IPS-11a (cell line): Measurements from ENCODE around the gene BCKDHA.
"Not testable (repeated sequence)": the region's sequence is repeated elsewhere in the genome, so short reads cannot be mapped to it uniquely, and the experiment has no call there.

Experiments used
- H3K4me3 ChIP-seq: one replicate; pipeline ENCODE4 v1.5.1; 2013; ENCODE audit warnings: low read depth, low read length, control low read depth

BCKDHA gene

DNA sequence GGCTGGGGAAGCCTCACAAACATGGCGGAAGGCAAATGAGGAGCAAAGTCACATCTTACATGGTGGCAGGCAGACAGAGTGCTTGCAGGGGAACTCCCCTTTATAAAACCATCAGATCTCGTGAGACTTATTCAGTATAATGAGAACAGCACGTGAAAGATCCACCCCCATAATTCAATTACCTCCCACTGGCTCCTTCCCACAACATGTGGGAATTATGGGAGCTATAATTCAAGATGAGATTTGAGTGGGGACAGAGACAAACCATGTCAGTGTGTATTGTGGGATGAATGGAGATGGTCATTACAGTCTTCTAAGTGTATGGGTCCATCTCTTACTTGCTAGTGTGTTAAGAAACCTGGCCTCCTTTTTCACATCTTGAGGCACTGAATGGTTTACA is 4.4 kb downstream of the BCKDHA start:
- H3K4me3 ChIP-seq: no peak overlapping the region

DNA sequence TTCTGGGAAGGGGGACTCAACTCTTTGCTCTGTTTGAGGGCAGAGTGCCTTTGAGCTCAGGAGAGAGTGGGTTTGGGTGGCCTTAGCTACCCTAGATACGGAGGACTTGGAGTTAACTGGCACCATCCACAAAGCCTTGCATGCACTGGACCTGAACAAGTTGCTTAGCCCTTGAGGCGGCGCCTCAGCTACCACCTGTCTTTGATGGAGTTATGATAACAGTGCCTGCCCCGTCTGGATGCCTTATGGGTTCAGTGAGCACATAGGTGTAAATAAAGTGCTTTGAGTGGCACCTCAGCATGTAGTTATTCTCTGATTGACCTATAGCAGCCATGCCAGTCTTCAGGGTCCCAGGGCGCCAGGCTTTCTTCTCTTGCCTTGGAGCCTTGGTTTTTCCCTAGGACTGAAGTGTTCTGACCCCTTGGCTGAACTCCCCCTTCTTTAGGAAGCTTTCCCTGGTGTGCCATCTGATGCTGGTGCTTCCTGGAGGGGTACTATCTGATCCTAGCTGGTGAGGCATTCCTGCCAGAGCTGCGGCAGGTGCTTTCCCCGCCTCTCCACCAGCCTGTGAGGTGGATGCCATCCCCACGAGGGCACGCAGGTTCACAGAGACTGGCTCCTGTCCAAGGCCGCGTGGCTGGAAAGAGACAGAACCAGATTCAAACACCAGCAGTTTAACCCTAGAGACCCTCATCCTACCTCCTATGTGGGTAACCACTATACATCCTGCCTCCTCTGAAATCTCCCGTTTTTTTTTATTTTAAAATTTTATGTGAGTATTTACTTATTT is 5.8 kb downstream of the BCKDHA start:
- H3K4me3 ChIP-seq: no peak overlapping the region

DNA sequence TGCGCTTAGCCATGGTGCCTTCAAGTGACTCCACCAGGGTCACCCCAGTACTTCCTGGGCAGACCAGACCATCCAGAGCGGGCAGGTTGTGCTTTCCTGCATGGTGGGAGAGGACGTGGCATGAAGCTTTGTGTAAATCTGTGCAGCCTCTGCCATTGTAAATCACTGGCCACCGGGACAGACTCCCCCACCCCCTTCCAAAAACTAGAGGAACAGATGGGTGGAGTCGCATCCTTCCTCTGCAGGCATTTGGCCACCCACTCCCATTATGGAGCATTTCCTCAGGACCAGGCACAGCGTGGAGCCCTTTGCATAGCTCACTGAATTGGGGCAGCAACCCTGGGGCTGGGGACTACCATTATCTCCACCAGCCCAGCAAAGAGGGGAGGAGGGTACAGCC is 8.2 kb downstream of the BCKDHA start:
- no peak overlapping the region for H3K4me3 ChIP-seq

DNA sequence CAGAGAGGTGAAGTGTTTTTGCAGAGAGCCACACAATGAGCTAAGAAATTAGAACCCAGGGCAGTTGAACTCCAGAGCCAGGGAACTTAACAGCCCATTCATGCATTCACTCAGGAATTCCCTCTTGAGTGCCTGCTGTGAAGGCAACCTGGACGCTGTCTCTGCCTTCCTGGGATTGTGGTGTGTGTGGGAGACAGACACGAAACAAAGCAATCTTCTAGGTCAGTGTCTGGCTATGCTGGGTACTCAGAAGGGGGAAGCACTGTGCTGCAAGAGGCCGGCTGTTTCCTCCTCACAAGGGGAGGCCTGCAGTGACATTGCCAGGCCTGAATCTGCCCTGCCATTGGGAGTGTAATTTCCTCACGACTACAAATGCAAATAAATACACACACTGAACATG is 9.7 kb downstream of the BCKDHA start:
- H3K4me3 ChIP-seq: no peak overlapping the region

DNA sequence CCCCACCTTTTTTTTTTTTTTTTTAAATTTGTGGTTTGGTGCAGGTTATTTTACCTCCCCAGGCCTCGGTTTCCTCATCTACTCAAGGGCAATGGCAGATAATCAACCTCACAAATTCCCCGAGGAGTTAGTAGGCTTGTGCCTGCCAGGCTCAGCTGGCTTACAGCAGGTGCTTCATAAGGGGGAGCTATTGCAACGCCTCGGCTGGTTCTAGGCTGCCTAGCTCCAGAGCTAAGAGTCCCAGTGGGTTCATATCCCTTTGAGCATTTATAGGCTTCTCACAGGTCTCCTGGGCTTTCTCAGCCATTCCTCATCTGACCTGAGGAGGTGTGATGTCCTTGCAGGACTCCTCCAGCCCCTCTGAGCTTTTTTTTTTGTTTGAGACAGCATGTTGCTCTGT is 10.6 kb downstream of the BCKDHA start:
- no peak overlapping the region for H3K4me3 ChIP-seq

DNA sequence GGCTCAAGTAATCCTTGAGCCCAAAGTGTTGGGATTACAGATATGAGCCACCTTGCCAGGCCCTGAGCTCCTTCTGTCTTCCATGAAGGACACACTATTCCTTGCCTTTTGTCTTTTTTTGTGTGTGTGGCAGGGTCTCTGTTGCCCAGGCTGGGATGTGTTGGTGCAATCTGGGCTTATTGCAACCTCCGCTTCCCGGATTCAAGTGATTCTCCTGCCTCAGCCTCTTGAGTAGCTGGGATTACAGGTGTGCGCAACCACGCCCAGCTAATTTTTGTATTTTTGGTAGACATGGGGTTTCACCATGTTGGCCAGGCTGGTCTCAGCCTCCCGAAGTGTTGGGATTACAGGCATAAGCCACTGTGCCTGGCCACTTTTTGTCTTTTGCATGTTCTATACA is 11.2 kb downstream of the BCKDHA start:
- not testable (repeated sequence) for H3K4me3 ChIP-seq

DNA sequence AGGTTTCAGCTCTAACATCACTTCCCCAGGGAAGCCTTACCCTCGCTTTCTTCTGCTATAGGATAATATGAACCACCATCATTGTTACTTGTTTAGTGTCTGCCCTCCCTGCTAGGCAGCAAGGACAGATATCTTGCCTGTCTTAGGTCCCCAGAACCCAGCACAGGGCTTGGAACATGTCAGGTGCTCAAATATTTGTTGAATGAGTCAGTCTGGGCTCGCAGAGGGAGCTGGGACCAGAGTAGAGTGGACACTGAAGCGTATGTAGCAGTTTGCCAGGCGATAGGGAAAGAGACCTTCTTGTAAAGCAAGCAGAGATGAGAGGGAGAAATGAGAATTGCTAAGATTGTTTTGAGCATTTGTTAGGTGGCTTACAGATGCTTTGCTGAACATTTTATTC is 11.7 kb downstream of the BCKDHA start:
- H3K4me3 ChIP-seq: no peak overlapping the region

DNA sequence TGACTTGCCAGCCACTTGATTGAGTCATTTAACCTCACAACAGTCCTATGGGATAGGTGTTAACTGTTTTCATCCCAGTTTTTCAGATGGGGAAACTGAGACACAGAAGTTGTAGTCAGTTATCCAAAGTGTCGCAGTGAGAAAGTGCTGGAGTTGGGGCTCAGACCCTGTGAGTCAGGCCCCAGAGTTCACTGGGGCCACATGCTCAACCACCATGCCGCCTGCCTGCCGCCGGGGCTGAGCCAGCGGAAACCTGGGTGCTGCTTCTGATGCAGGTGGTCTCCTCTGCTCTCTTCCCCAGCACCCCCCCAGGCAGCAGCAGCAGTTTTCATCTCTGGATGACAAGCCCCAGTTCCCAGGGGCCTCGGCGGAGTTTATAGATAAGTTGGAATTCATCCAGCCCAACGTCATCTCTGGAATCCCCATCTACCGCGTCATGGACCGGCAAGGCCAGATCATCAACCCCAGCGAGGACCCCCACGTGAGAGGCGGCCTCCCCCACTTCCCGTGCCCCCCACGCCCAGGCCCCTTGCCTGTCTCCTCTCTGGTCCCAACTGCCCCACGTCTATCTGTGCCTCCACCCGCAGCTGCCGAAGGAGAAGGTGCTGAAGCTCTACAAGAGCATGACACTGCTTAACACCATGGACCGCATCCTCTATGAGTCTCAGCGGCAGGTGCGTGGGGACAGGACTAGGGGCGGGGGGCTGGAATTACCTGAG is 12.9 kb downstream of the BCKDHA start:
- H3K4me3 ChIP-seq: no peak overlapping the region

DNA sequence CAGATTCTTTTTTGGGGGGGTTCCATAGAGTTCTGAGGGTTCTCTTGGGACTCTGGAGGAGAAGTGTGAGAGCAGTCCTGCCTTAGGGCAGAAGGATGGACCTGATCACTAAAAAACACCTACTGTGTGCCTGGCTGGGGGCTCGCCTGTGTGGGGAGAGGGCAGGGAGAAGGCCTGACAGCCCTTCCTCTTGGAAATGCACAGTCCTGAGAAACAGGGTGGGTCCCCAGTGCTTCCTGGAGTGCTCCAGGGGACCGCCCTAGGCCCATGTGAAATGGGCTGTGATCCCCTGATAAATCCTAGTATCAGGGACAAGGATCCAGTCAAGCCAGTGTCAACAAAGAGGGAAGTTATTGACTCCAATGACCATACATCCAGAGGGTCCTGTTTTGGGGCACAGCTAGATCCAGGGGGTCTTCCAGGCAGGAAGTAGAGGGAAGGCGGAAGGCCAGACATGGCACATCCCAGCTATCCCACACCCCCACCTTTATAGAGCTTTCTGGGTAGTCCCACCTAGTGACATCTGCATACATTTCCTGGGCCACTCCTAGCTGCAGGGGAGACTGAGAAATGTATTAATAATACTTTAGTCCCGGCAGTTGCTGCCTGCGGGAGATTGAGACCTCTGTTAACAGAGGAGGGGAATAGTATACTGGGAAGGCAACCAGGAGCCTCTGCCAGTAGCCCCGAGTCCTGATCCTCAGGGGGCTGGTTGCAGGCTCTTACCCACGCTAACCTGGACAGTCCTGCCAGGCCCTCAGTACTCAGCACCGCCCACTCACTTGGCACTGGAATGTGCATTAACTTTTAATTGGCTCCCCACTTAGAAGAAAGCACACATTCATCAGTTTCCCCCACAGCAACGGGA is 13.7 kb downstream of the BCKDHA start:
- H3K4me3 ChIP-seq: no peak overlapping the region

DNA sequence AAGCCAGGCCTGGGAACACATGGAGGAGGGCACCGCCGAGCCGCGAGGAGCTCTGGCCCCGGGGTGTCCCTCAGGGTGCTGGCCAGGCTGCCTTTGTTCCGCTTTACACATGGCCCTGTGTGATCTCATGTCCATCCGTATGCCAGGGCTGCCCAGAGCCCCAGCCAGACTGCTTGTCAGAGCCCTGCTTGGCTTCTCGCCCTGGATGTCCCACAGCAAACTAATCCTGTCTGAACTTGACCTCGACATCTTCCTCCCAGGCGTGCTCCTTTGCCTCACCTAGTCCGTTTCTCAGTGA is 14.3 kb downstream of the BCKDHA start:
- no peak overlapping the region for H3K4me3 ChIP-seq

DNA sequence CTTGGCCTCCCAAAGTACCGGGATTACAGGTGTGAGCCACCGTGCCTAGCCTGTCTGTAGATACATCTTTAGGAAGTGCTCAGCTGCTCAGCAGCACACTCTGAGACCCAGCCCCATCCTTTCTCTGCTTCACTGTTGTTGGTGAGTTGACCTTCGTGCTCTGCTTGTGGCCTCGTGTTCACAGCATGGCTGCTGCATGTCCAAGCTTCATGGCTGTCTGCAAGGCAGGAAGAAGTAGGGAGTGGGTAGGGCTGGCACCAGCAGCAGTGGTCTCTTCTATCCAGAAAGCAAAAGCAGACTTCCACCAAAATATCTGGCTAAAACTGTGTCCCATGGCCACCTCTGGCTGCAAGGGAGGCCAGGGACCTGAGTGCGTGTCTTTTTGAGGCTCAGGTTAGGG is 15.3 kb downstream of the BCKDHA start:
- no peak overlapping the region for H3K4me3 ChIP-seq

DNA sequence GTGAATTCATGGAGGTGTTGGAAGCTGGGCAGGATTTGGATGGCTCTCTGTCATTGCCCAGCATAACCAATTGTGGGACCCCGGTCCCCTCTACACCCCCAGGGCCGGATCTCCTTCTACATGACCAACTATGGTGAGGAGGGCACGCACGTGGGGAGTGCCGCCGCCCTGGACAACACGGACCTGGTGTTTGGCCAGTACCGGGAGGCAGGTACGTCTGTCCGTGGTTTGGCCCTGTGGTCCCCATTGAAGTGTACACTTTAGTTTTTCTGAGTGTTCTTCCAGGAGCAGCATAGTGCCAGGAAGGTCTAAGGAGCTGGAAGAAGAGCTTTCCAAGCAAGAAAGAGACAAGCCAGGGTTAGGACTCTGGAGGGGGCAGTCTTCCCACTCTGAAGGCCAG is 16.3 kb downstream of the BCKDHA start:
- H3K4me3 ChIP-seq: no peak overlapping the region

DNA sequence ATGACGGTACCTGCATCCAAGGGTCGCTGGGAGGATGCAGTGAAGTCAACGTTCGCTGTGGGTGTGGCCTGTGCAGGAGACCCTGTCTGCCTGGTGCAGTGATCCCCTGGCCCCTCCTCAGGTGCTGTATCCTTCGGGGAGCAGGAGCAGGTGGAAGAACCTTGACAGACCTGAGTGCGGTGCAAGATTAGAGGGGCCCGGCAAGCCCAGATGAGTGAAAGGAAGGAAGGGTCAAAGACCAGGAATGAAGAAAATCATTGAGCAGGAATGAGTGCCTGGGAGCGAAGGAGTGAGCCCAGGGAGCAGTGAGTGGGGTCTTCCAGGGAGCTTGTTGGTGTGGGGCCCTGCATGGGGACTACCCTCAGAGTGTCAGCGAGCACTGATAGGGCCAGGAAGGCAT is 16.8 kb downstream of the BCKDHA start:
- H3K4me3 ChIP-seq: no peak overlapping the region

DNA sequence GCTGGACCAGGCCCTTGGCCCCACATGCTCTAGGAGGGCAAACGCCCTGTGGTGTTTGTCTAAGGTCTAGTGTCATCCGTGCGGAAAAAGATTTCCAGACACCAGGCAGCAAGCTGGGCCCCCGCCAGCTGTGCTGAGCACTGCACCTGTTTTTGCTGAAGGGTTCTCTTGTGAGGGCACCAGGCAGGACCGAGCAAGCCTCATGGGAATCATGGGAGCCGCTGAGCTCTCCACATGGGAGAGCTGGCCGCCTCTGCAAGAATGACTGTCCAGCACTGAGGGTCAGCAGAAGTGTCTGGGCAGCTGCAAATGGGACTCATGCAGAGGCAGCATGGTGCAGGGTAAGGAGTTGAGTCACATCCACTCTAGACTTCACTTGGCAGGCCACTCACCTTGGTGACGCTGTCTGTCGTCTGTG is 17.5 kb downstream of the BCKDHA start:
- no peak overlapping the region for H3K4me3 ChIP-seq

DNA sequence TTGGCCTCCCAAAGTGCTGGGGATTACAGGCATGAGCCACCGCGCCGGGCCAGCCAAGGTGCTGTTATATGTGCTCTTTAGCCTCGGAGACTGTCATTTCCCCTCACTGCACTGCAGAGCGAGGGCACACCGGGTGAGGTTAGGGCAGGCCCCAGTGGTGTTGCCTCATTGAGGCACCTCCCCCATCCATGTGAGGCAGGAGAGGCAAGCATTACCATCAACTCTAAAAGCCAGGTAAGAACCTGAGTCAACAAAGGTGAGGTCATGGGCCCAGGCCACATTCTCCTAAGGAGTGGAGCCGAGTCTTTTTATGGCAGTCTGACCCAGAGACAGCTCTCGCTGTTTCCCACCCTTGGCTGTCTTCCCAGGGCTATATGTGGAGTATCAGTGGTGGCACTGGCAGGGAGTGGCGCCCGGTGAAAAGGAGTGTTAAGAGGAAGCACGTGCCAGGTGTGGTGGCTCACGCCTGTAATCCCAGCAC is 18.6 kb downstream of the BCKDHA start:
- H3K4me3 ChIP-seq: no peak overlapping the region

DNA sequence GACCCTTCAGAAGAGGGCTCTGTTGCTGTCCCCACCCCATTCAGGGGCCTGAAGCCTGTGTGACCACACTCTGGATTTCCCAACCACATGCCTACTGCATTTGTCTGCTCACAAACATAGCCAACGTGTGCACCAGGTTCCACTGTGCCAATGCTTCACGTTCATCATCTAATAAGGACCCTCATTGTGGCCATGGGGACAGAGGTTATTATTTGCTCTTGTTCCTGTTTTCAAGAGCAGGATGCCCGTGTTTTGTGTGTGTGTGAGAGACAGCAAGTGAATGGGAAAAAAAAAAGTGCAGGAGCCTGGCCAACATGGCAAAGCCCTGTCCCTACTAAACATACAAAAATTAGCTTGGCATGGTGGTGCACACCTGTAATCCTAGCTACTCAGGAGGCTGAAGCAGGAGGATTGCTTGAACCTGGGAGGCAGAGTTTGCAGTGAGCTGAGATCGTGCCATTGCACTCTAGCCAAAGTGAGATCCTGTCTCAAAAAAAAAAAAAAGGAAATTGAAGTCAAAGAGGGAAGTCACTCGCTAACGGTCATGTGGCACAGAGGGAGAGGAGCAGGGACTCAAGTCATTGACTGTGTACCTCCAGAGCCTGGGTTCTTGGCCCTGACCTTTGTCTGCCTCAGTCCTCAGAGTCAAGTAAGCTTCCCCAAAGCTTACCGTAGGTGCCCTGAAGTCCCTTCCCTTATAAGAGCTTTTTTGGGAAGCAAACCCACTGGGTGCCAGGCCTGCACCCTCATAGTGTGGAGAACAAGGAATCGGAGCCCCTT is 22.7 kb downstream of the BCKDHA start:
- no peak overlapping the region for H3K4me3 ChIP-seq

DNA sequence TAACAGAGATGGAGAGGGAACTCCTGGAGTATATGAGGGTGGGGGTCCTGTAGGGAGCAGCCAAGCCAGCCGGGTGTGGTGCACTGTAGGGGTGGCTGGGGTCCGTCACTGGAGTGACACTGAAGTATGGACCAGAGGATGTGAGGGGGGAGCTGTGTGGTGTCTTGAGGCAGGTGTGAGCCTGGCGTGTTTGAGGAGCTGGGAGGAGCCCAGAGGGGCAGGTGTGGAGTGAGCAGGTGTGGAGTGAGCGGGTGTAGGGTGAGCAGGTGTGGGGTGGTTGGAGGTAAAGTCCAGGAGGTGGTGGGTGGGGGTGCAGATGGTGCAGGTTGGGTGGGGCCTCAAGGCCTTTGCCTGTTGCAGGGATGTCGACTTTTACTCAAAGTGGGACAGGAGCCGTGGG is 23.7 kb downstream of the BCKDHA start:
- H3K4me3 ChIP-seq: no peak overlapping the region

DNA sequence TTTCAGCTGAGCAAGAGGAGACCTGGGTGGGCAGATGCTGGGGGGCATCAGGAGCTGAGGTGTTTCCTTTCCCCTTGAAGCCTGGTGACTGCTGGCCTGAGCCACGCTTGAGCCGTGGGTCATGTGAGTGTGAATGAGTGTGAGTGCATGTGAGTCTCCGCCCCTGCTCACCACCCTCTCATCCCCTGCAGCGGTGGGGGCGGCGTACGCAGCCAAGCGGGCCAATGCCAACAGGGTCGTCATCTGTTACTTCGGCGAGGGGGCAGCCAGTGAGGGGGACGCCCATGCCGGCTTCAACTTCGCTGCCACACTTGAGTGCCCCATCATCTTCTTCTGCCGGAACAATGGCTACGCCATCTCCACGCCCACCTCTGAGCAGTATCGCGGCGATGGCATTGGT is 24.4 kb downstream of the BCKDHA start:
- no peak overlapping the region for H3K4me3 ChIP-seq

DNA sequence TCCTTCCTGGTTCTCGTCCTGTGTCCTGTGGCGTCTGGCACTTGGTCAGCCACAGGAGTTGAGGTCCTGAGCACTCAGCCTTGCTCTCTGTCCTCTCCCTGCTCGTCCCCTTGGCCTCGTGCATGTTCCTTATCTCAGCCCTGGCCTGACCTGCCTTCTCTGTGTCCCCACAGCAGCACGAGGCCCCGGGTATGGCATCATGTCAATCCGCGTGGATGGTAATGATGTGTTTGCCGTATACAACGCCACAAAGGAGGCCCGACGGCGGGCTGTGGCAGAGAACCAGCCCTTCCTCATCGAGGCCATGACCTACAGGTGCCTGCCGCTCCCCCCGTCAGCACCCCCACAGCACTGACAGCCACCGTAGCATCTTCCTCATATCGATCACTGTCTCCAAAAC is 24.8 kb downstream of the BCKDHA start:
- no peak overlapping the region for H3K4me3 ChIP-seq

DNA sequence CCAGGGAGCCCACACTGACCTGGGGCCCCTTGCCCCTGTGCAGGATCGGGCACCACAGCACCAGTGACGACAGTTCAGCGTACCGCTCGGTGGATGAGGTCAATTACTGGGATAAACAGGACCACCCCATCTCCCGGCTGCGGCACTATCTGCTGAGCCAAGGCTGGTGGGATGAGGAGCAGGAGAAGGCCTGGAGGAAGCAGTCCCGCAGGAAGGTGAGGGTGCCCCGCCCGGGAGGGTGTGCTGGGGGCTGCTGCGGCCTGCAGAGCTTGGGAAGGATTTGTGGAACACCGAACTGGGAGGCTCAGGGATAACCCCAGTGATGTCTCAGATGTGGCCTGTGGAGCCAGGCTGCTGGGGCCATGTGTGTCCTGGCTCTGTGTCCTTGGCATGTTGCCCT is 25.3 kb downstream of the BCKDHA start:
- H3K4me3 ChIP-seq: no peak overlapping the region
